ENCODE measurements around the gene MX2.
"Not testable (repeated sequence)": the region's sequence is repeated elsewhere in the genome, so short reads cannot be mapped to it uniquely, and the experiment has no call there.

Gene MX2

DNA sequence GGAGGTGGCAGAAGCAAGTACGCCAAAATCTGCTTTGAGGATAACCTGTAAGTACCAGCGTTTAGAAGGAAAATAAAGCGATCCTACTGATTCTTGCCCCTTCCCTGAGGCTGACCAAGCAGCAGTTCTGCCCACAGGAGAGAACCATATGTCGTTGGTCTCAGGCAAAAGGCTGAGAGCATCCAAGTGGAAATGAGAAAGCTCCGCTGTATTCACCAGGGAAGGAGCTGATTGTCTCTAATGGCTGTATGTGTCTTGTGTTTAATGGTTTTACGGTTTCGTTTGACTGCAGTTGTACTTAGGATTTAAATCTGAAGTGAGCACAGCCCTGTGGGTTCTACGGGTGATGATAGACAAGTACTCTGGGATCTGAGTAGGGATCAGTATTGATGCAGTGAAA lies 23.4 kb upstream of the MX2 start:
- DNase-seq (ENCODE audit: low spot score): no peak

GRCh38 chr21:41342035-41342434 lies 19.8 kb upstream of the MX2 start:
- DNase-seq (ENCODE audit: low spot score): no peak

DNA sequence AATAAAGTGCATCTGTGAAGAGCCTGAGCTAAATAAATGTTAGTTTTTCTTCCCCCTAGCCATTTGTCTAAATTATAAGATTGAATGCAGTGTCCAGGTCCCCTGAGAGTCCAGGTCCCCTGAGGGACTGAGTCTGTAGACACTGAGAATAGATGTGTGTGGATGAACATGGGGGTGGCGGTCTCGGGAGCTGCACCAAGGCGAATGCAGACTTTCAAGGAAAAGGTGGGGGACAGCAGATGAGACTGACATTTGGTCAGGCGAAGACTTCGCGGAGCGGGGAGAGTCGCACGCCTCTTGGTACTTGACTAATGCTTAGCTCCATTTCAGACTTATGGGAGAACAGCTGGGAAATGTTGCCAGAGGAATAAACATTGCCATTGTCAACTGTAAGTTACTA lies 17.7 kb upstream of the MX2 start:
- DNase-seq (ENCODE audit: low spot score): no peak

GRCh38 chr21:41345356-41345755 lies 16.5 kb upstream of the MX2 start:
- no peak for DNase-seq (ENCODE audit: low spot score)

DNA sequence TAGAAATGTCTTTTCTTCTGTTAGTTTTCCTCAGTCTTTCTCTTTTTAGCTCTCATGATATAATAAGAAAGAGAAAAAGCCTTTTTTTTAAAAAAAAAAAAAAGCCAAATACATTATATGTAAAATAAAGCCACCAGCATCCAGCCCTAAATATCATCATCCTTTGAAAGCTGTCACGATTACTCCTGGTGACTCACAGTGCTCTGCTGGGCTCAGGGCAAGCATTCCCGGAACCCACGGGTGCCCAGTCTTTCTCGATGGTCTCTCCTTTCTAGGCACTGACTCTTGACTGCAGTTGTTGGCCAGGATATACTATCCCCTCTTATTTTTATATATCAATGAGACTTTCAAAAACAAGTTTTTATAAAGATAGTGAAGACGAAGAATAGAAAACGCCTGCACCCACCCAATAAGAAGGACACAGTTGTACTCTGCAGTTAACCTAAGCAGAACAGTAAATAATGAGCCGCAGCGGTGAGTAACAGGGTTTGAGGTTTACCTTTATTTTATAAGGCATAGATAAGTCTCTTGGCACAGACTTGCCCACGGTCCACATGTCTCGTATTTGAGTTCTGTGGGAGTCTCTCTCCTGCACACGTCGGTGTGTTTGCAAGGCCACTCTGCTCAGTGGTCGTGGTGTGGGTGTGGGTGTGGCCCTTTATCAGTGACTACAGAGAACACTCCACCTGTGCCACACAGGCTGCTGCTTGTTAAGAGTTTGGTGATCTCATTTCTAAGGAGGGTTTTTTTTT lies 15.7 kb upstream of the MX2 start:
- DNase-seq (ENCODE audit: low spot score): no peak

- DNase-seq (ENCODE audit: low spot score): no peak
Measured at GRCh38 chr21:41346758-41347157, 15.1 kb upstream of the MX2 start.

DNA sequence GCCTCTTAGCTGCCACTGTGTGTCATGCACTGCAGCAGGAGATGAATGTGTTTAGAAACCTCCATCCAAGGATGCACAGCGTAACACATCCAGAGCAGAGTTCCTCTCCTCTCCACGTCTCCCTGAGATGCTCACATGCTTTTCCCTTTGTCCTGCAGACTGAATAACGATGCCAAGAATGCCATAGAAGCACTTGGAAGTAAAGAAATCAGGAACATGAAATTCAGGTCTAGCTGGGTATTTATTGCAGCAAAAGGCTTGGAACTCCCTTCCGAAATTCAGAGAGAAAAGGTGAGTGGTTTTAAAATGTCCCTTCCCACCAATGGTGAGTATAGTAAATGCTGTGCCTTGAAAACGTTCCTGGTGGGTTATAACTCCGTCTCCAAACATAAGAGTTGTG lies 13.4 kb upstream of the MX2 start:
- no peak for DNase-seq (ENCODE audit: low spot score)

DNA sequence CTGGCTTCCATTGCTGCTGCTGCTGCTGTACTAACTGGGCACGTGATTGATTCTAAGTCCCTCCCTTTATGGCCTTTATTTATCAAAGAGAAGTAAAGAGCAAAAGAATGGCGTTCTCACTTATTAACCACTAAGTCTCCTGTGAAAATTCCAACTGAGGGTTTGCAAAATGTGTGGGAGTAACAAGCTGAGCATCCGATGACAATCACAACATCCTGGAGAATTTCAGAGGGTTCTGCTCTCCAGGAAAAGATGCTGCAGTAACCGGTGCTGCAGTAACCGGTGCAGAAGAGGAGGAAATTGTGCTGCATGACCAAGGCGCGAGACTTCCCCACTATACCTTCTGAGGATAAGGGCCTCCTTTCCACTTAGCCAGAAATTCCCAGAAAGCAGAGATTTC lies 12.7 kb upstream of the MX2 start:
- DNase-seq (ENCODE audit: low spot score): no peak

- no peak for DNase-seq (ENCODE audit: low spot score)
Measured at GRCh38 chr21:41349619-41350390, 12.0 kb upstream of the MX2 start.

DNA sequence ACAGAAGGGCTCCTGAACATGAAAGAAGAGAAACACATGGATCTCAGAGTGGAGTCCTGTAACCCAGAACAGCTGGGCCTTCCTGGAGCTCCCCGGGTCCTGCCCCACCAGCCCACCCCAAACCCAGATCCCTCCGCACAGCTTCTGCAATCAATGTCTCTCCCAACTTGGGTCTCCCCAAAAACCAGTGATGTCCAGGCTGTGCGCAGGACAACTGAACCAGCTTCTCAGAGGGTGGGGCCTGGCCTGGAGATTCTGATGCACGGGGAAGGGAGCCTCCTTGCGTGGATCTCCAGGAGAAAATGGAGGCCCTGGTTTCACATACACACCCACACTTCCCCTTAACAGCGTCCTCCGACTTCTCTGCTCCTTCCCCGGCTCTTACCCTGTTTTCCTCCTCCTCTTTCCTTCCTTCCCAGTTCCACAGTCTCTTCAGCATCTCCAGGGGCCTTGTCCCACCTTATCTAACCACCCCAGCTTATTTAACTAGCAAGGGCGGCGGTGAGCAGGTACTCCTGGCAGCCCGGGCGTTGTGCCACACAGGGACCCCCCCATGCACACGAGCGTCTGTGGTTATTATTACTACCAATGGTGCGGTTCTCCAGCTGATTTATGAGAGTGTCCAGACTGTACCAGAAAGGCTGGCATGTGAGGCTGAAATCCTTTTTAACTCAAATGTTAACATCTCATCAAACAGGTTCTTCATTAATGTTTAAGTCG lies 11.2 kb upstream of the MX2 start:
- no peak for DNase-seq (ENCODE audit: low spot score)

GRCh38 chr21:41357546-41357945 lies 4.3 kb upstream of the MX2 start:
- no peak for DNase-seq (ENCODE audit: low spot score)

DNA sequence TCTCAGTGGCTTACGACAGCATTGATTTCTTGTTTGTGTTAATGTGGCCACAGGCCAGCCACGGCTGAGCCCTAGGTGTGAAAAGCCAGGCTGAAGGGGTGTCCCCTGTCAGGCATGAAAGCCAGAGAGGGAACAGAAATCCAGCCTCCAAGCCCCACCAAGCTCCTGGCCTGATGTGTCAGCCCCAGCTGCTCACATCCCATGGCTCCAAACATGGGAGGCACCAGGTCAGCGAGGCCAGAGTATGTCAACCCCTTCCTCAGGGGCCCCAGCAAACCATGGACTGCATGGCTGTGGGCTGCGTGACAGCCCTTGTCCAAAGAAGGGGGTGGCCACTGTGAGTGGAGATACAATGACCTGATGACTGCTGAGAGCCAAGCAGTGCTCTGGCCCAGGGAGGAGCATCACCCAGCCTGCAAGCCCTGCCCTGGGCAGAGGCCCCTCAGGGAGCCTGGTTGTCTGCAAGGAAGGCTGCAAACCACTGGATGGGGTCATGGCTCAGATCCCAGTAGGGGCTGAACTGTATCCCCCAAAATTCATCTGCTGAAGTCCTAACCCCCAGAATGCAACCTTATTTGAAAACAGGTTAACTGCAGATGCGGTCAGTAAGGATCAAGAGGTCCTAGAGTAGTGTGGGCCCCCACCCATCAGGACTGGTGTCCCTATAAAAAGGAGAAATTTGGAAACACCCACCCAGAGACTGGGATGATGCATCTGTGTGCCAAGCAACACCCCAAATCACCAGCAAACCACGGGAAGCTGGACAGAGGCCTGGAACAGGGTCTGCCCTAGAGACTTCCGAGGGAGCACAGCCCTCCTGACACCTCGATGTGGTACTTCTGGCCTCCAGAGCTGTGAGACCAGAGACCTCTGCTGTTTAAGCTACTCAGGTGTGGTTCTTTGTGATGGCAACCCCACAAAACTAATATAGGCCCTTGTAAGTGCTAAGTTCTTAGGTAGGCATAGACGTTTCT lies 3.3 kb upstream of the MX2 start:
- no peak for DNase-seq (ENCODE audit: low spot score)

DNA sequence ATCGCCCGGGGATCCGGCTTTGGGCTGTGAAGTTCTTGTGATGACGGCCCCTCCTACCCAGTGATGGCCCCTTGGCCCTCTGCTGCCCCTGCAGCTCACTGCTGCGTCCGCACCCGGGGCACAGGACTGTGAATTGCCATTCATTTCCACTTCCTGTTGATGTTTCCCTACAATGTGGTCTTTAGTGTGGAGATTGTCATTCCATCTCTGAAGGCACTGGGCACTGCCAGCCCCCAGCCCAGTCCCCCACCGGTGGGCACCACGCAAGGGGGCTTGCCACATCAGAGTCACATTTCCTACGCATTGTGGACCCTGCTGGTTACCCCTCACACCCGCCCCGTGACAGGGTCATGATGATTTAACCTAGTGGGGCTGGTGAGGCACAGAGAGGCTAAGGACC lies 2.5 kb upstream of the MX2 start:
- DNase-seq (ENCODE audit: low spot score): no peak

- DNase-seq (ENCODE audit: low spot score): not testable (repeated sequence)
Measured at GRCh38 chr21:41359754-41360071, 2.1 kb upstream of the MX2 start.

GRCh38 chr21:41360072-41360821 lies 1.6 kb upstream of the MX2 start:
- DNase-seq (ENCODE audit: low spot score): no peak

DNA sequence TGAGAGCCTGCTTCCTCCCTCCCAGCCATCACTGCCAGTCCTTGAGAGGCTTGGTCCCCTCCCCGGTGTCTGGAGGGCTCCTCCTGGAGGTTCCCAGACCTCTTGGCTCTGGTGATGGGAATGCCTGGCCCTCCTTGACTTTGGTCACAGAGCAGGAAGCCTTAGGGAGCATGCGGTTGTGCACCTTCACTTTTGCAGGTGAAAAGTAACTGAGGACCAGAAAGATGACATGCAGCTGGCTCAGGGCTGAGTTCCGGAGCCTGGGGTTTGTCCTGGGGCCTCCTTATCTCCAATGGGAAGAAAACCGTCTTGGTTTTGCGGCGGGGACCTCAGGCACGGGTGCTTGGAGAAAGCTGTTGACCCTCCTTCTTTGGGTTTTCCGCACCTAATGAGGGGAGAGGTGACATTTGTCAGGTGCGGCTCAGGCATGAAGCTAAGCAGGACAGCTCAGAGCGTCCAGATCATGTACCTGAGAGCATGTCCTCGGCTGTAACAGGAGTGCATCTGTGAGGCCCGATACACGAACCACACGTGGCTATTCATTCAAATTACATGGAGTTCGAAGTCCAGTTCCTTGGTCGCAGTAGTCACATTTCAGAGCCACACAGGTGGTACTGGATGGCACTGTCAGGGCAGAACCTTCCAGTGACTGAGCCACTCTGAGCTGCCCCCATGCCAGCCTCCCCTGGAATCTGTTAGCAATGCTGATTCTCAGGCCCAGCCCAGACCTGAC lies 608 bp upstream of the MX2 start:
- DNase-seq (ENCODE audit: low spot score): no peak

- DNase-seq (ENCODE audit: low spot score): no peak
Measured at GRCh38 chr21:41362605-41363369, 960 bp downstream of the MX2 start.

DNA sequence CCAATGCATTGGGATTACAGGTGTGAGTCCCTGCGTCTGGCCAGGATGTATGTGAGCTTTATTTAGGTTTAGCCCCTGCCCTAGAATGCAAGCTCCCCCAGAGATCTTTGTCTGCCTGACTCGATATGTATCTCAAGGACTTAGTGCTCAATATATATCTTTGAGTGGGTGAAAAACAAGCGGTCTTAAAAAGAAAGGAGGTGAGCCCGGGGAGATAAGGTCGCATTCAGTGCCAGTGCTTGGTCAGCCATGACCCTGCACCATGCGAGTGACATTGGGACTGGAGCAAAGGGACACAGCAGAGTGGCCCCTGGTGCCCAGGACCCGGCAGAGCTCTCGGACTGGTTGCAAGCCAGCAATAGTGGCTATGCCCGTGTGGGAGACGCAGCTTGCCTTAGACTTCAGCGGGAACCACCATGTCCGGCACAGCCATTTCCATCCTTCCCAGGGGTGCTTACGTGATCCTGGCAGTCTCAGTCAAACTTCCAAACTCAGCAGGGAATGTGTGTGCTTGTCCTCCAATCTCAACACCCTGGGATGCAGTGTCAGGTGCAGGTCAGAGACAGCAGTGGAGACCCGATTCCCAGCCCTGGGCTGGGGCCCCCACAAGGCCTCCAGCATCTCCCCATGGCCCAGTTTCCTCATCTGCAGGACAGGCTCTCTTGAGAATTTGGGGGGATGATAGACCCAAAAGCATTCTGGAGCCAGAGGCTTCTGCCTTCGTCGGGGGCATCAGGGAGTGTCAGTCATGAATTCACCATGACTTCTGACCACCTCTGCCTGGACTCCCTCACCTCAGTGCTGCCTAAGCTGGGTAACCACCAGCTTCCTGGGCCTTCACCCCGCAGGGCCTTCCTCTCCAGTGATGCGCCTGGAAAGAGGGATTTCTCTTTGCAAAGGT lies 1.8 kb downstream of the MX2 start:
- DNase-seq (ENCODE audit: low spot score): no peak

GRCh38 chr21:41364308-41364707 lies 2.5 kb downstream of the MX2 start:
- DNase-seq (ENCODE audit: low spot score): no peak
